Stomach (tissue), 4 donors: Measurements from ENCODE around the gene EXOSC7.

Experiments
- CTCF ChIP-seq, 7 experiments: fragments of 450-650 bp in 4 of 7; fragments of 200-600 bp in 3 of 7; sonication (generic) in 3 of 7; IDR thresholded peaks; one replicate each; pipeline ENCODE4 v1.5.1; 2016 to 2019; ENCODE audit warnings: antibody characterized with exemption in 7 of 7, control low read depth in 2 of 7, mild to moderate bottlenecking in 1 of 7
- EP300 ChIP-seq: sonication (generic); formaldehyde crosslinking; IDR thresholded peaks from one replicate; pipeline ENCODE4 v1.6.1; 2017; ENCODE audit warnings: antibody characterized with exemption
- POLR2AphosphoS5 ChIP-seq, 3 donors: sonication (generic); formaldehyde crosslinking; IDR thresholded peaks; one replicate each; pipeline ENCODE4 v1.6.1; 2016; ENCODE audit warnings: antibody characterized with exemption in 3 of 3

GRCh38 chr3:45023675-45024074 lies 47.6 kb downstream of the EXOSC7 start:
- TF ChIP-seq CTCF (IDR thresholded peaks at IDR 0.05) (no peak), EP300 (no peak), POLR2AphosphoS5 (IDR thresholded peaks at IDR 0.05) (no peak)
